ENCODE results near the gene LAMA5.

GRCh38 chr20:62391165-62392076, 24.3 kb upstream of the LAMA5 start:
- TF ChIP-seq CTCF (conservative IDR thresholded peaks at IDR 0.05; ENCODE audit: low read depth in 2 of 2) (no peak), POLR2AphosphoS5 (IDR thresholded peaks at IDR 0.05; ENCODE audit: low read depth) (no peak), EZH2 (IDR thresholded peaks at IDR 0.05; ENCODE audit: low read depth, unreplicated experiment) (no peak), ZNF331 (CRISPR knock-in tag; IDR thresholded peaks at IDR 0.05; ENCODE audit: low read depth) (no peak), REST (IDR thresholded peaks at IDR 0.05; ENCODE audit: unreplicated experiment) (no peak), ETS1 (IDR thresholded peaks at IDR 0.05) (no peak), CREB1 (CRISPR knock-in tag; IDR thresholded peaks at IDR 0.05; ENCODE audit: low read depth) (no peak), EZH2phosphoT487 (IDR thresholded peaks at IDR 0.05; ENCODE audit: unreplicated experiment) (no peak), NANOG (IDR thresholded peaks at IDR 0.05; ENCODE audit: borderline replicate concordance) (no peak), JUNB (IDR thresholded peaks at IDR 0.05; ENCODE audit: unreplicated experiment) (no peak), STAT1 (IDR thresholded peaks at IDR 0.05; ENCODE audit: unreplicated experiment) (no peak)

Measured in GM23338 (cell line).